ENCODE data around the gene TENM4. TPM values are rescaled to one million over a fixed set of nuclear protein-coding genes. Genes with fewer than 3 reads are reported as not detected.

TENM4 gene
- polyA plus RNA-seq, 3 donors = 0.31 to 1.7 TPM; not detected in 1

GRCh38 chr11:79253280-79253679 is 187.6 kb downstream of the TENM4 start:
- no peak overlapping the region for H3K4me3 ChIP-seq (replicated peaks in 1 of 3; ENCODE audit: low read depth in 2 of 3, low read length in 3 of 3)
- H3K27me3 ChIP-seq (ENCODE audit: control insufficient read depth in 2 of 2, insufficient read depth in 2 of 2, low read length in 2 of 2) = no peaks in the 10 kb centered on the region
- H3K9me3 ChIP-seq (replicated peaks in 1 of 2; ENCODE audit: control insufficient read depth in 1 of 2, insufficient read depth in 1 of 2, low read length in 2 of 2) = no peaks in the 10 kb centered on the region
- H4K20me1 ChIP-seq (ENCODE audit: insufficient read depth, low read length) = no peaks in the 10 kb centered on the region
- no peak overlapping the region for H3K4me2 ChIP-seq (replicated peaks; ENCODE audit: extremely low read depth, low read length, poor library complexity, severe bottlenecking)
- no peak overlapping the region for H3K9ac ChIP-seq (ENCODE audit: insufficient read depth, low read length, poor library complexity, severe bottlenecking)
- no peaks in the 10 kb centered on the region for H3K36me3 ChIP-seq (replicated peaks in 1 of 2; ENCODE audit: control insufficient read depth in 1 of 2, insufficient read depth in 2 of 2, low read length in 2 of 2)
- peaks cover 0 to 5% (median 3%) of the 10 kb centered on the region in 3 donors for H3K27me3 Mint-ChIP-seq (ENCODE audit: low read depth in 3 of 3)
- WGBS (ENCODE audit: insufficient coverage) = 82% methylated on average over 3 of the region's 8 CpGs
- no peak for DNase-seq
- no peak overlapping the region for H3K27ac Mint-ChIP-seq
- H3K9me3 Mint-ChIP-seq = peaks cover 0 to 6% (median 3%) of the 10 kb centered on the region in 7 donors
- H2AFZ ChIP-seq (ENCODE audit: insufficient read depth, low read depth, low read length, poor library complexity, severe bottlenecking) = no peak overlapping the region
- H3K4me1 Mint-ChIP-seq = no peaks in the 10 kb centered on the region
- no peak overlapping the region for H3K4me3 Mint-ChIP-seq
- no peak for TF ChIP-seq CTCF (IDR thresholded peaks at IDR 0.05)
- no peak overlapping the region for H3K27ac ChIP-seq (ENCODE audit: low read depth in 1 of 2, low read length in 2 of 2)
- intact Hi-C loops (cut with micrococcal nuclease) = no loop called here
- peaks cover 0 to 4% of the 10 kb centered on the region in 2 donors for H3K4me1 ChIP-seq (ENCODE audit: control insufficient read depth in 1 of 2, insufficient read depth in 2 of 2, low read length in 2 of 2)
- H3K36me3 Mint-ChIP-seq = no peaks in the 10 kb centered on the region
- no peaks in the 10 kb centered on the region for H3K79me2 ChIP-seq (ENCODE audit: insufficient read depth, low read length)

GRCh38 chr11:79249295-79249993 is 191.4 kb downstream of the TENM4 start:
- H2AFZ ChIP-seq (ENCODE audit: insufficient read depth, low read depth, low read length, poor library complexity, severe bottlenecking) = no peak overlapping the region
- Mint-ChIP-seq H3K27me3 (ENCODE audit: low read depth in 3 of 3) (peaks cover 2 to 4% (median 3%) of the 10 kb centered on the region in 3 donors), H3K9me3 (peaks cover 0 to 5% (median 2%) of the 10 kb centered on the region in 7 donors), H3K36me3 (no peaks in the 10 kb centered on the region), H3K4me3 (no peak overlapping the region), H3K27ac (no peak overlapping the region), H3K4me1 (no peaks in the 10 kb centered on the region)
- H4K20me1 ChIP-seq (ENCODE audit: insufficient read depth, low read length) = no peaks in the 10 kb centered on the region
- H3K9ac ChIP-seq (ENCODE audit: insufficient read depth, low read length, poor library complexity, severe bottlenecking) = no peak overlapping the region
- no peak overlapping the region for H3K4me2 ChIP-seq (replicated peaks; ENCODE audit: extremely low read depth, low read length, poor library complexity, severe bottlenecking)
- WGBS (ENCODE audit: insufficient coverage) = 93% methylated on average over 3 of the region's 5 CpGs
- H3K4me1 ChIP-seq (ENCODE audit: control insufficient read depth in 1 of 2, insufficient read depth in 2 of 2, low read length in 2 of 2) = peaks cover 0 to 4% of the 10 kb centered on the region in 2 donors
- H3K4me3 ChIP-seq (replicated peaks in 1 of 3; ENCODE audit: low read depth in 2 of 3, low read length in 3 of 3) = no peak overlapping the region
- no peaks in the 10 kb centered on the region for H3K9me3 ChIP-seq (replicated peaks in 1 of 2; ENCODE audit: control insufficient read depth in 1 of 2, insufficient read depth in 1 of 2, low read length in 2 of 2)
- H3K79me2 ChIP-seq (ENCODE audit: insufficient read depth, low read length) = no peaks in the 10 kb centered on the region
- no peaks in the 10 kb centered on the region for H3K27me3 ChIP-seq (ENCODE audit: control insufficient read depth in 2 of 2, insufficient read depth in 2 of 2, low read length in 2 of 2)
- H3K36me3 ChIP-seq (replicated peaks in 1 of 2; ENCODE audit: control insufficient read depth in 1 of 2, insufficient read depth in 2 of 2, low read length in 2 of 2) = no peaks in the 10 kb centered on the region
- intact Hi-C loops (cut with micrococcal nuclease) = no loop called here
- TF ChIP-seq CTCF (IDR thresholded peaks at IDR 0.05) = no peak
- H3K27ac ChIP-seq (ENCODE audit: low read depth in 1 of 2, low read length in 2 of 2) = no peak overlapping the region
- no peak for DNase-seq

Data from CD14-positive monocyte (primary cell).